Stimulated activated CD4-positive, alpha-beta T cell treated with anti-CD3 and anti-CD28 coated beads, Interleukin-4, amount 100 ng/mL, for 24 hours (primary cell): Measurements from ENCODE around the gene ZNF575.
A peak's percentile ranks its signal among the peaks of the same experiment; 100 is the strongest.

Experiments
- DNase-seq: peaks from one replicate; pipeline ENCODE4 v3.0.0-alpha.2; 2020

Gene ZNF575

GRCh38 chr19:43575156-43575950, 42.4 kb downstream of the ZNF575 start, which contains the start of the genes PINLYP and XRCC1:
Gene PINLYP, plus strand, starts transcription at chr19:43575801. Its CDS starts 1,391 bp downstream, at chr19:43577192.
Gene XRCC1, minus strand, starts transcription at chr19:43575527. Its CDS starts 69 bp downstream, at chr19:43575458.
- DNase-seq: peak; percentile 97

GRCh38 chr19:43575955-43576878, 43.2 kb downstream of the ZNF575 start:
- DNase-seq: no peak

- DNase-seq: no peak
Measured at GRCh38 chr19:43578787-43579186, 45.8 kb downstream of the ZNF575 start.

- DNase-seq: no peak
Measured at GRCh38 chr19:43581467-43581866, 48.5 kb downstream of the ZNF575 start.

GRCh38 chr19:43582495-43582894, 49.5 kb downstream of the ZNF575 start:
- no peak for DNase-seq

GRCh38 chr19:43584484-43584883, 51.5 kb downstream of the ZNF575 start:
- DNase-seq: no peak
